Prostate gland (tissue), 2 donors: Measurements from ENCODE around the gene DNAJC9. TPM values are rescaled to one million over a fixed set of nuclear protein-coding genes. Genes with fewer than 3 reads are reported as not detected.

Experiments
- DNase-seq: peaks from one replicate; pipeline ENCODE4 v3.0.0-alpha.2; 2019; ENCODE audit warnings: low spot score
- H3K27ac ChIP-seq, 2 donors: fragments of 200-600 bp; sonication (generic); 2 replicates each; pipeline ENCODE4 v1.5.1; 2017 to 2019
- H3K27me3 ChIP-seq: fragments of 200-600 bp; sonication (generic); replicated peaks from 2 replicates; pipeline ENCODE4 v1.5.1; 2019; ENCODE audit not compliant: insufficient read depth
- H3K36me3 ChIP-seq, 2 donors: fragments of 200-600 bp; sonication (generic); 1 replicate in 1 of 2; 2 replicates in 1 of 2; pipeline versions ENCODE4 v1.5.1 to v1.8.1; 2017 to 2019
- H3K4me1 ChIP-seq: fragments of 200-600 bp; sonication (generic); replicated peaks from 2 replicates; pipeline ENCODE4 v1.5.1; 2019
- H3K4me3 ChIP-seq, 2 donors: fragments of 200-600 bp; sonication (generic); 2 replicates each; pipeline ENCODE4 v1.5.1; 2017 to 2019
- H3K9me3 ChIP-seq: fragments of 200-600 bp; sonication (generic); 2 replicates; pipeline ENCODE4 v1.5.1; 2017
- CTCF ChIP-seq, 4 experiments: fragments of 200-600 bp in 2 of 4; fragments of 450-650 bp in 2 of 4; sonication (generic) in 2 of 4; IDR thresholded peaks; 1 replicate in 3 of 4; 2 replicates in 1 of 4; pipeline ENCODE4 v1.5.1; 2016 to 2019; ENCODE audit warnings: antibody characterized with exemption in 4 of 4, mild to moderate bottlenecking in 2 of 4, moderate library complexity in 2 of 4
- POLR2A ChIP-seq: fragments of 450-650 bp; IDR thresholded peaks from one replicate; pipeline ENCODE4 v1.6.1; 2016; ENCODE audit warnings: antibody characterized with exemption, mild to moderate bottlenecking
- POLR2AphosphoS5 ChIP-seq: sonication (generic); formaldehyde crosslinking; IDR thresholded peaks from one replicate; pipeline ENCODE4 v1.6.1; 2017; ENCODE audit warnings: antibody characterized with exemption
- WGBS: methylation state at CpG from one replicate; pipeline ENCODE4 v1.1.5; 2018; 5-methylcytosine and 5-hydroxymethylcytosine counted together
- intact Hi-C: fragments of 100-400 bp; cut with DNase I; formaldehyde crosslinking; loops from one replicate; pipeline ENCODE4 v1.14.2; 2022
- total RNA-seq, 2 donors: library from RNA; depleted of rRNA; stranded (reverse); fragments of >200 nt; gene quantifications; one replicate each; pipeline ENCODE4 v1.1.0, GENCODE V29; 2016

DNAJC9 gene
- total RNA-seq, 2 donors from 2014 or later = 17.4 to 26.2 TPM

- Histone ChIP-seq H3K9me3 (no peaks in the 10 kb centered on the region), H3K27ac (no peak overlapping the region), H3K4me3 (no peak overlapping the region), H3K27me3 (no peaks in the 10 kb centered on the region), H3K4me1 (no peaks in the 10 kb centered on the region), H3K36me3 (no peaks in the 10 kb centered on the region)
- intact Hi-C loops = no loop called here
- TF ChIP-seq CTCF (IDR thresholded peaks at IDR 0.05) = no peak
- TF ChIP-seq POLR2A = no peak
- no peak for TF ChIP-seq POLR2AphosphoS5
- no peak for DNase-seq
- WGBS = 90% methylated on average over 2 of the region's 2 CpGs
These were observed 17.4 kb upstream of the DNAJC9 start for GRCh38 chr10:73264423-73264822.

GRCh38 chr10:73263693-73264347, 16.8 kb upstream of the DNAJC9 start:
- no peak overlapping the region for H3K27ac ChIP-seq
- intact Hi-C loops = no loop called here

GRCh38 chr10:73262880-73263555, 16.0 kb upstream of the DNAJC9 start:
- DNase-seq = no peak
- Histone ChIP-seq H3K36me3 (no peaks in the 10 kb centered on the region), H3K9me3 (no peaks in the 10 kb centered on the region), H3K27ac (no peak overlapping the region), H3K27me3 (no peaks in the 10 kb centered on the region), H3K4me3 (no peak overlapping the region), H3K4me1 (no peaks in the 10 kb centered on the region)
- intact Hi-C loops = no loop called here
- TF ChIP-seq POLR2AphosphoS5 (no peak), CTCF (IDR thresholded peaks at IDR 0.05) (no peak), POLR2A (no peak)
- WGBS = 58% methylated on average over 5 of the region's 5 CpGs

More at GRCh38 chr10:73263693-73264347, 16.8 kb upstream of the DNAJC9 start:
- H3K9me3 ChIP-seq = no peaks in the 10 kb centered on the region
- H3K4me3 ChIP-seq = no peak overlapping the region
- H3K4me1 ChIP-seq = no peaks in the 10 kb centered on the region
- TF ChIP-seq POLR2AphosphoS5 (no peak), POLR2A (no peak), CTCF (IDR thresholded peaks at IDR 0.05) (peak in 3 of 4 experiments; percentile 20 to 51 (median 31))
- H3K36me3 ChIP-seq = no peaks in the 10 kb centered on the region
- 35% methylated on average over 1 of the region's 1 CpG for WGBS
- no peak for DNase-seq
- H3K27me3 ChIP-seq = no peaks in the 10 kb centered on the region

- WGBS = 61% methylated on average over 4 of the region's 4 CpGs
- DNase-seq = no peak
- H3K4me3 ChIP-seq = no peak overlapping the region
- H3K27ac ChIP-seq = no peak overlapping the region
- TF ChIP-seq POLR2A (no peak), CTCF (IDR thresholded peaks at IDR 0.05) (no peak), POLR2AphosphoS5 (no peak)
- H3K4me1 ChIP-seq = no peaks in the 10 kb centered on the region
- no peaks in the 10 kb centered on the region for H3K27me3 ChIP-seq
- intact Hi-C loops = no loop called here
- no peaks in the 10 kb centered on the region for H3K36me3 ChIP-seq
- no peaks in the 10 kb centered on the region for H3K9me3 ChIP-seq
These were observed 15.2 kb upstream of the DNAJC9 start for GRCh38 chr10:73262105-73262730.
